Measurements from ENCODE around the gene ANKRD22.

Gene ANKRD22

DNA sequence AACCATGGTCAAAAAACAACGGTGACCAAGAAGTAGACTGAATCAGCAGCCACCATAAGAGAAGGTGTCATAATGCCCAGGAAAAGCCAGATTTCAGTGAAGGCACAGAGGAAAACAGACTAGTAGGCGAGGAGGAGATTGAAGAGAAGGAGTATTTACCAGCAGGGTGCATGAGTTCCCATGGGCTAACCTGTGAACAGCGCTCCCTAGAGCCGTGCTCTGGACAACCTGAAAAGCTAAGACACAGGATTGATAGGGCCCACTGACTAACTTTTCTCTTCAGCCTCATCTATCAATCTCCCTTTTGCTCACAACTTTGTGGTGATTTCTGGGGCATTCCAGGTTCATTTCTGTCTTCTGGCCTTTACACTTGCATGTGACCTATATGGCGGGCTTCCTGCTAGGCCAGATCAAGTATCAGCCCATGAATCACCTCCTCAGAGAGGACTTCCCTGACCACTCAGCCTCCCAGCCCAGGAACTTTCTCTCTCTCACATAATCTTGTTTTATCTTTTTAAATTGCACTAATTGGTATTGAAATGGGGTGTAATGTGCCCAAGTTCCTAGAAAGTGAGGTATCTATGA is 12.8 kb downstream of the ANKRD22 start:
- in situ Hi-C loops (cut with MboI; ENCODE audit: low sequenced_read_pairs) = loop anchor here (10.0 kb wide), 1 partner anchor 96 kb away; no protein-coding TSS in a partner anchor

DNA sequence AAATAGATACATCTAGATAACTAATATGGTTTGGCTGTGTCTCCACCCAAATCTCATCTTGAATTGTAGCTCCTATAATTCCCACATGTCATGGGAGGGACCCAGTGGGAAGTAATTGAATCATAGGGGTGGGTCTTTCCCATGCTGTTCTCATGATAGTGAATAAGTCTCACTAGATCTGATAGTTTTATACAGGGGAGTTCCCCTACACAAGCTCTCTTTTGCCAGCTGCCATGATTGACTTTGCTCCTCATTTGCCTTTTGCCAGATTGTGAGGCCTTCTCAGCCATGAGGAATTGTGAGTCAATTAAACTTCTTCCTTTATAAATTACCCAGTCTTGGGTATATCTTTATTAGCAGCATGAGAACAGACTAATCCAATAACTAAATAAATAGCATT is 14.0 kb downstream of the ANKRD22 start:
- in situ Hi-C loops (cut with MboI; ENCODE audit: low sequenced_read_pairs) = loop anchor here (10.0 kb wide), 1 partner anchor 97 kb away; no protein-coding TSS in a partner anchor

DNA sequence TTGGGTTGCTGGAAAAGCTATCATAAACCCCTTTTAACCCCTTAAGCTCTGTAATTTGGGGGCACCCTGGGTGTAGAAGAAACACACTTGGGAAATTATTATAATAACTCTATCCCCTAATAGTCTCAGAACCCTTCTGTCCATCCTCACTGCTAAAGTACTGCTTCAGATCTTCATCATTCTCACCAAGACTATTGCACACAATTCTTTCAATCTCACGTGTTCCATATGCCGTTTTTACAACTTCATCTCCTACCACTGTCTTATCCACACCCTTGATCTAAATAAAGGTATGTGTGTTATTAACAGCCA is 15.8 kb downstream of the ANKRD22 start:
- in situ Hi-C loops (cut with MboI; ENCODE audit: low sequenced_read_pairs) = loop anchor here (10.0 kb wide), 1 partner anchor 99 kb away; no protein-coding TSS in a partner anchor

DNA sequence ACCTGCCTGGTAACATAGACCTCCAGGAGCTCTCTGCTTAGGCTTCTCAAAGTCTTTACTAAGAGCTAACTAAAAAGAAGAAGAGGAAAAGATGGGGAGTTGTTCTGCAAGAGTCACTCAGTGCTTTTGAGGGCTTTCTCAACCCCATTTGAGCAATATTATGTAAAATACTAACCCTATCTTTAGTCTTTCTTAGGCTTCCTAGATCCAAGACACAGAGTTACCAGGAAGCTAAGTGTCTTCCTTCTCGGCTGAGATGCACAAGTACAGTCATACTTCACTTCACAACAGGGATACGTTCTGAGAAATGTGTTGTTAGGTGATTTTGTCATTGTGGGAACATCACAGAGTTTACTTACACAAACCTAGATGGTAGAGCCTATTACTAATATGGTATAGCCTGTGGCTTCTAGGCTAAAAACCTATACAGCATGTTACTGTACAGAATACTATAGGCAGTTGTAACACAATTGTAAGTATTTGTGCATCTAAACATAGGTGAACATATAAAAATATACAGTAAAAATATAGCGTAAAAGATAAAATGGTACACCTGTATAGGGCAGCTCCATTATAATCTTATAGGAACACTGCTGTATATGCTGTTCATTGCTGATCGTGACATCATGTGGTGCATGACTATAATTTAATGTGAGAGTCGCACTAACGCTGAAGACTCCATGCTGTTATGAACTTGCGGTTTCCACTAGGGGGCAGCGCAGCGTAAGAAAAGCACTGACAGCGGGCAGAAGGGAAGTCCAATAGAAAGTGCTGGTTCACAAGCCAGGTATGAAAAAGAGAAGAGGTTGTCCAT is 16.3 kb downstream of the ANKRD22 start:
- in situ Hi-C loops (cut with MboI; ENCODE audit: low sequenced_read_pairs) = loop anchor here (10.0 kb wide), 1 partner anchor 99 kb away; no protein-coding TSS in a partner anchor

DNA sequence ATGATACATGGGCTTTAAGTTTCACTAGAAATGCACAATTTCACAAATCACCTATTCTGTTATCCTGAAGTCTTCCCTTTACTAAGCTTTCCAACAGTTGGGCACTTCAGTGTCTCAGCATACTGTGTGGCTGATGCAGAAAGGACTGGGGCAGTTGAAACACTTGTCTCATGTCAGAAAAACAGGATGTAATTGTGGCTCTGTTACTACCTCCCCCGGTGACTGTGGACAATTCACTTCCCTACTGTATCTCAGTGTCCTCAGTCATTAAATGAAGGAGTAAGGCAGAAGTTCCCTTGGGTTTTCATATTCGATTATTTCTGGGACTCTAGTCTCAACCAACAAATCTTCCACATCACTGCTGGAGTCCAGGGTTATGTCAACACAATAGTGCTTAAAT is 17.9 kb downstream of the ANKRD22 start:
- in situ Hi-C loops (cut with MboI; ENCODE audit: low sequenced_read_pairs) = loop anchor here (10.0 kb wide), 1 partner anchor 101 kb away; no protein-coding TSS in a partner anchor

DNA sequence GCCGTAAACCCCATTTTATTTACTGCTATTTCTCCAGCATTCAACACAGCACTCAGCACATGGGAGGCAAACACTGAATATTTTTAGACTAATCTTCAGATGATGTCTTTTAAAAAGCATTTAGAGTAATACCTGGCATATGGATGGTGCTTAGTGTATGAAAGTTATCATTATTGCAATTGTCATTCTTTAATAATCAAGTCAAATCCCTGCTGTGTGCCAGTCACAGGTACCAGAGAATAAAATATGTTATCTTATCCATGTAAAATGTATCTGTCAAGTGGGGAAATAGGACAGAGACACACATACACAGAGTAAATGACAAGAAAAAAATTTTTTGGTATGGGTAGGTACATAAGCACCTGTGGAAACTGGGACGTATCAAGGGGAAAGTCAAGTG is 18.5 kb downstream of the ANKRD22 start:
- in situ Hi-C loops (cut with MboI; ENCODE audit: low sequenced_read_pairs) = loop anchor here (10.0 kb wide), 1 partner anchor 102 kb away; no protein-coding TSS in a partner anchor

DNA sequence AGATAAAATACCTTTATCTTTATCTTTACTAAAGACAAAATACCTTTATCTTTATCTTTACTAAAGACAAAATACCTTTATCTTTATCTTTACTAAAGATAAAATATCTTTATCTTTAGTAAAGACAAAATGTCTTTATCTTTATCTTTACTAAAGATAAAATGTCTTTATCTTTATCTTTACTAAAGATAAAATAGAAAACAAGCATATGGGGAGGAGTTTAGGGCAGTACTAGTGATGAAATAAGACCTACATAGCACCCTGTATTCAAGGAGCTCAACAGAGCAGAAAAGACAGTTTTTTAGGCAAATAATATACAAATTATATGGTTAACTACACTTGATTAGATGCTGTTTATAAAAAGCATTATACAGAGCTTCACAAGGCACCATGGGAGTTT is 19.3 kb downstream of the ANKRD22 start:
- in situ Hi-C loops (cut with MboI; ENCODE audit: low sequenced_read_pairs) = loop anchor here (10.0 kb wide), 1 partner anchor 102 kb away; no protein-coding TSS in a partner anchor

DNA sequence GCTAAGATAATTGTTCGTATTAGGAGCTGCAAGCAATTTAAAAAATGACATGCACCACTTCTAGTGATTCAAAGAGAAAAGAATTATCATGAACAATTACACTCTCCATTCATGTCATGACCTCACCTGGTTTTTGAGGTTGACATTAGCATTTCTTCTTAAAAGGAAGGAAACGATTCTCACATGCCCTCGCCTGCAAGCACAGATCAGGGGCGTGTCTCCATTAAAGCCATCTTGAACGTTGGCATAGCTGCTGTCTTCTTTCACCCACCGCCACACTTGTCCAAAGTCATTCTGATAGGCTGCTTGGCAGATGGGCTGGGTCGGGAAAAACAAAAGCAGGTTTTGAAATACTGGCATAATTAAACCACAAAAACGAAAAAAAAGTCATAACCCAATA is 19.9 kb downstream of the ANKRD22 start:
- in situ Hi-C loops (cut with MboI; ENCODE audit: low sequenced_read_pairs) = loop anchor here (10.0 kb wide), 1 partner anchor 103 kb away; no protein-coding TSS in a partner anchor

DNA sequence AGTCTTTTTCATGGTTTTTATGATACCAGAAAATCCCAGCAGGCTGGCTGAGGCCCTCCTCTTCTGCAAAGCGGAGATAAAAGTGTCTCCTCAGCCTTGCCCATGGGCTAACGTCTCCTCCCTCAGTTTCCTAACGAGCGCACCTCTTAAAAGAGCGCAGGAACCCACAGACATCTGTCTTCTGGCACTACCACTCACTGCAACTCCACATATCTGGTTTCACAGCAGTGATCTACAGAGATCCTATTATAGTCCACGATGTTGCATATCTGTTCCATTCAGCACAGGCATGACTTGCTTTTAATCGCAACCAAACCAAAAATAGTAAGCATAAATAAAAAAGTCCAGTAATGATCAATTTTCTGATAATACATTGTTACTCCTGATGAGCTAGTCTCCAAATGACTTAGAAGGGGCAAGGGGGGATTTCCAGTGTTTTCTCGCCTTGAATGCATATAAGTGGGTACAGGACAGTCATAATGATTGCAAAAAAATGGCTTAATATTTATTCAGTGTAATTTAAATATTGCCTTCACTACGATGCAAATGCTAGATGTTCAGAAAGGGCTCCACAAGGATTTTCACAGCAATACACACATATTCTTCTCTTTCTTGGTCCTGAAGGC is 20.9 kb downstream of the ANKRD22 start:
- in situ Hi-C loops (cut with MboI; ENCODE audit: low sequenced_read_pairs) = loop anchor here (10.0 kb wide), 1 partner anchor 104 kb away; no protein-coding TSS in a partner anchor

DNA sequence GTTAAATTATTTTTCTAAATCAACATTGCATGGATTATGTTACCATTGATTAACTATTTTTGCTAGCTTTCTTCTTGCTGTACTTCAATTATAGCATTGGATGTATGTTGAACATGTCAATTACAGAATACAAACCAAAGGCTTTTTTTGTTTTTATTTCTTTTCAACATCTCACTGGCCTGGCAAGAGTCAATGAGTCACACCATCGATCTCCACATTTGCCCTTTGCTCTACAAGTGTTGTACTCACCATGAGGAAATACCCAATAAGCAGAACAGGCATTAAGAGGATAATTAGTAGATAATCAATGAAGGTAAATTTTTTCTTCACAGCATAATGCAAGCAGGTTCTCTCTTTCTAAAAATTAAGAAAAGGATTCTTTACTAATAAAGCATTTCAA is 23.3 kb downstream of the ANKRD22 start:
- in situ Hi-C loops (cut with MboI; ENCODE audit: low sequenced_read_pairs) = no loop called here

DNA sequence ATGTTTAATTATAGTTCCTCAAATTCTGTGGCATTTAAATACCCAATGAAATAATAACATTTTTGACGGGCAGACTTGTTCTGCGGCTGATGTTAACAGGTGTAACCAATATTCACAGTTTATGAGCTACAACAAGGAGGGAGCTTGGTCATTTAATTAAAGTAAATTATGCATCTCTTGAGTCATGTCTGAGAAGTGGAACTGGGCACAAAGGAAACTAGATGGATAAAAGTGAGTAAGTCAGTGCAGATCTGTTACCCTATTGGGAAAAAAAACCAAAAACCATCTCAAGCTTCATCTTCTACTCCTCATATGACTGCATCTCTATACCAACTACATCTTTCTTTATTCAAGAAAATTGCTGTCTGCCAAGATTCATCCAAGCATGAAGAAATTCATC is 24.0 kb downstream of the ANKRD22 start:
- in situ Hi-C loops (cut with MboI; ENCODE audit: low sequenced_read_pairs) = no loop called here

DNA sequence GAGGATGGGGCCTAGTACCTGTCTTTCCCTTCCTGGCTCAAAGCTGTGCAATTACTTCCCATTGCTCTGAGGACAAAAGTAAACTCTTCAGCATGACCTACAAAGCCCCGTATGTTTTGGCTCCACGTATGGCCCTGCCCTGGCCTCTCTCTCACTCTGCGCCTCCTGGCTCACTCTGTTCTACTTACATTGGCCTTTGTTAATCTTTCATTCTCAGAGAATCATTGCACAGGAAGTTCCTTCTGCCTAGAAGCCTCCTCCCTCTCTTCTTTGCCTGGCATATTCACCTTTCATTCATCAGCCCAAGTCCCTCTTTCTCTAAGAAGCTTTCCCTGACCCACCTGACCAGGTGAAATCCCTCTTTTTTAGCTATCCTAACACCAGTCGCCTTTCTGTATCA is 25.3 kb downstream of the ANKRD22 start:
- in situ Hi-C loops (cut with MboI; ENCODE audit: low sequenced_read_pairs) = no loop called here

DNA sequence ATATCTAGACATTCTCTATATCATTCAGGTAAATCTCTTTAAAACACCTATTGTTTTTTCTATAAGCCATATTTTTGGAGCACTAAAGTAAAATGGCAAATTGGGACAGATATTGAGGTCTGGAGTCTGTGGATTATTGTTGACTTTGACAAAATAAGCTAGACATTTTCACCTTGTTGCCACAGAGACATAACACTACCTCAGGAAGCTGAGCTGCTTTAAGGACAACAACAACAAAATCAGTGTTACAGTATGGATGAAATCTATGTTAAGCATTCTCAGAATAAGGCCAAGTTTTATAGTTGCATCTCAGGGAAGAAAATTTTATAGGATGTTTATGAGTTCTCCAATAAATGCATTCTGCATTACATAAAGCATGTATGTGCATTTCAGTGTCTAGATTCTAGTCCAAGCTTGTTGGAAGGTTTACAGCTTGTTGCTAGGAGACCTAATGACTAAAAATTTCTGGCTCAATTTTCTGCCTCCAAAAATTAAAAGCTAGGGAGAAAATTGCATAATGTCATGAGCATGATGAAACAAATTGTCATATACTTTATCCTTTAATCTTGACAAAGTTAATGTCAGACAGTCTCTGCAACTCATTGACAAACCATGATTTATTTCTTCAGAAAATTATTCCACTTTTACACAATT is 30.8 kb downstream of the ANKRD22 start:
- in situ Hi-C loops (cut with MboI; ENCODE audit: low sequenced_read_pairs) = no loop called here

DNA sequence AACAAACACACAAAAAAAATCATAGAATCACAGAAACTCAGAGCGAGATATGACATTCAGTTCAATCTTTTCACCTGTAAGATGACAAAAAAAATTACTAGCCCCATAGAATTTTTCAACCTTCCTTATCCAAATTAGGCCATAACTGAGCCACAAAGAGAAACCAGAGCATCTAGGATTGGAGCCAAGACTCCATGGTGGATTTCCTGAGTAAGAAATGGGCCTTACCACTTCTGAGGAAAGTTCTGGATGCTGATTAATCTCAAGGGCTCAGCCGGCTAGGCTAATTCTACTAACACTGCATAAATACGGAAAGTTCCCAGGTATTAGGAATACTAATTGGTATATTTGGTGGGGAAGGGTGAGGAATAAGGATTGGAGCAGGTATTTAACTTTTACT is 32.4 kb downstream of the ANKRD22 start:
- in situ Hi-C loops (cut with MboI; ENCODE audit: low sequenced_read_pairs) = loop anchor here (10.0 kb wide), 1 partner anchor 234 kb away; the partner anchor contains the start of genes LIPJ and RNLS

DNA sequence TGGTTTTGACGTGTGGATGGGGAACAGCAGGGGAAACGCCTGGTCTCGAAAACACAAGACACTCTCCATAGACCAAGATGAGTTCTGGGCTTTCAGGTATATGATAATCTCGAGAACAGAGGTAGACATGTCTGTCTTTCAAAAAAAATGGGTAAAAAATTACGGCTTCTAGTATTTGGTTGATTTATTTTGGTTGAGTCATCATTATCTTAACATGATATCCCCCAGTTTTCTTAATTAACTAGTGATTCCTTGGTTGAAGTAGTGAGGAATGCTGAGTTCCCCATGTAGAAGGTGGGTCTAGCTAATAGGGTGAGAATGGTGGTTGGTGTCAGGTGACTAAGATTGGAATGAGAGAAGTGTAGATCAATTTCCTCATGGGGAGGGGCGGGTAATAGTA is 38.4 kb downstream of the ANKRD22 start:
- in situ Hi-C loops (cut with MboI; ENCODE audit: low sequenced_read_pairs) = loop anchor here (10.0 kb wide), 1 partner anchor 228 kb away; the partner anchor contains the start of genes LIPJ and RNLS

DNA sequence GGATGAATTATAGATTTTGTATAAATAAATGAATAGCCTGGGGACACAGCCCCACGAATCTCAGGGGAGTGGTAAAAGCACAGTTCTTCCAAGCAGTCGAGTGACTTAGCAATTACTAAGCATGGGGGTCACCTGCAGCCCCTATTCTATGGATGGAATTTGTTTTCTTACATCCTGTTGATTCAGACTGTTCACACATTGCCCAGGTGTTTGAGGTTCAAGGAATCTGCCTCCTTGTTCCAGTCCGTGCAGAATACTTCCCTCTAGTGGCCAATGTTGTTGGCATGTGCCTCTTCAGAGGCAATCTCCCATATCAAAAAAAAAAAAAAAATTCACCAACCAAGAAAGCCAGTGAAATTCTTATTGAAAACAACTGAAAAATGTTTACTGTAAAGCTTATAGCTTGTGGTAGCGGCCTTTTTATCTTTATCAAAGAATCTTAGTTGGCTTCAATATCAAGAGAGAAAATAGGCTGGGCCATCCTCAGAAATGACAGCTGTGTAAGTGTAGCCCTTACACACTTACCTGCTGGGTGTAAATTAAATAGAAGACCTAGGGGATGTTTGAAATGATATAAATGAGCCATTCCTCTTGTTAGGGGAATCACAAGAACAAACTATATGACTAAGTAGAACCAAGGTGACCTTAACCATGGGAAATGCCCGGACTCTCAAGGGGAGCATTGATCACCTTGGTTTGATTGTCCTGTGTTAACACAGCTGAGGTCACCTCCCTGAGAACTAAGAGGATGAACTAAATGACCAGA is 41.3 kb downstream of the ANKRD22 start:
- in situ Hi-C loops (cut with MboI; ENCODE audit: low sequenced_read_pairs) = loop anchor here (10.0 kb wide), 1 partner anchor 226 kb away; the partner anchor contains the start of genes LIPJ and RNLS

DNA sequence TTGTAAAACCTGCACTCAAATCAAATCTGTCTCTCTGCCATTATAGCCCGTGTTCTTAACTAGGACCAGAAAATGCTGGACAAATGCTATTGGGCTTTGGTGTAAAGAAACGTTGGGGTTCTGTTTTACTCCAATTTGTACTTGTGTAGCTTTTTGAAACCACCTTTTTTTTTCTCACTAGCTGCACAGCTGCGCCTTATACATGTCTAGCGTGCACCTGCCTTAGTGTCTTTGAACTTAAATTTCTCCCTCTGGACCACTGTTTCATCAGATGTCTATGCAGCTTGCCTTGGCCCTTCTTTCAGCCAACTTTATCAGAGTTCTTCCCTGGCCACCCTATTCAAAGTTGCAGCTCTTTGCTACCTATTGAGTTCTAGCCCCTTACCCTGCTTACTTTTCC is 42.0 kb downstream of the ANKRD22 start:
- in situ Hi-C loops (cut with MboI; ENCODE audit: low sequenced_read_pairs) = loop anchor here (10.0 kb wide), 1 partner anchor 225 kb away; the partner anchor contains the start of genes LIPJ and RNLS

DNA sequence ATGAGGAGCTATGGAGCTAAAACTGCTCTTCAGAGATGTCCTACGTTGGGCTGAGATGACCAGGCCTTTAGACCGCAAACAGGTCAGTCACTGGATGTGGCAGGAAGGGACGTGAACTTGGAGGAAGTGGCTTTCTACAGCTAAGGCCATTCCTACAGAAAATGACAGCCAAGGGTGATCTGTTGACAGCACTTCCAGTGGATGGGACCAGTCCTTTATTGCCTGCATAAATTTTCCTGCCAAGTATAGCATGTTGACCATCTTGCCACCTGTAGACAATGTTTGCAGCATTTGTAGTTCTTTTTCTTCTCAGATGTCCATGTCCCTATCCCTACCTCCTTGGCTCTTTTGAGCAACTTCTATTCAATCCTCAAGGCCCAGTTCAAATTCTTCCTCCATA is 45.7 kb downstream of the ANKRD22 start:
- in situ Hi-C loops (cut with MboI; ENCODE audit: low sequenced_read_pairs) = no loop called here

DNA sequence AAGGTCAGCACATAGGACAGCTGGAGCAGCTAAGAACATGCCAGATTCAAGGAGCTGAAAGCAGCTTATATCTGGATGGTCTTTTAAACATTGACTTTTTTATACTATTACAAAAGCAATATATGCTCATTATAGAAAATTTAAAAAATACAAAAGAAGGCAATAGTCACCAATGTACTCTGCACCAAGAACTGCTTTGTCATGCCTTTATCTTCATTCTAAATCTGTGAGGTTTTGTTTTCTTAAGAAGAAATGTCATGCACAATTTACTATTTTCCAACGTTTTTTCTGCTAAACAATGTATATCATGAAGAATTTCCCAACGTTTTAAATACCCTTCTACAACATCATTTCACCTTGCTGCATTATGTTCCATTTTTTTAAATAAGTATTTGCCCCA is 46.3 kb downstream of the ANKRD22 start:
- in situ Hi-C loops (cut with MboI; ENCODE audit: low sequenced_read_pairs) = no loop called here

All from HL-60/S4 treated with retinoic acid at 250 ng/mL for 4 days and 3 days (cell line).